ENCODE data around the gene BDH2. TPM values are rescaled to one million over a fixed set of nuclear protein-coding genes. Genes with fewer than 3 reads are reported as not detected.

Gene BDH2
- total RNA-seq, 1 experiment from 2014 or later = 40.2 TPM

GRCh38 chr4:103067841-103068547, 31.6 kb downstream of the BDH2 start:
- H3K79me2 ChIP-seq (ENCODE audit: insufficient read depth, low read length) = no peaks in the 10 kb centered on the region
- H3K14ac ChIP-seq (ENCODE audit: insufficient read depth, low read length) = no peak overlapping the region
- no peak overlapping the region for H3K18ac ChIP-seq (ENCODE audit: insufficient read length, low read depth, low read length)
- H3K9me3 ChIP-seq (ENCODE audit: control insufficient read depth, low read depth, low read length) = no peaks in the 10 kb centered on the region
- no peaks in the 10 kb centered on the region for H4K20me1 ChIP-seq (ENCODE audit: control insufficient read depth, insufficient read depth, insufficient read length)
- Mint-ChIP-seq H3K36me3 (ENCODE audit: insufficient read depth in 1 of 3, low read depth in 3 of 3) (no peaks in the 10 kb centered on the region), H3K4me1 (peaks cover 8 to 10% of the 10 kb centered on the region in 2 experiments), H3K27me3 (ENCODE audit: low read depth) (no peaks in the 10 kb centered on the region), H3K4me3 (no peak overlapping the region), H3K27ac (no peak overlapping the region), H3K9me3 (no peaks in the 10 kb centered on the region)
- no peak overlapping the region for H2AFZ ChIP-seq (ENCODE audit: low read length)
- H3K27ac ChIP-seq (ENCODE audit: insufficient read length, low read depth, low read length) = no peak overlapping the region
- no peak overlapping the region for H2BK5ac ChIP-seq (ENCODE audit: insufficient read length, low read length)
- no peaks in the 10 kb centered on the region for H3K27me3 ChIP-seq (ENCODE audit: insufficient read depth, low read length)
- H3K9ac ChIP-seq (ENCODE audit: extremely low read depth, insufficient read length, low read length) = no peak overlapping the region
- no peak overlapping the region for H2BK120ac ChIP-seq (ENCODE audit: low read depth, low read length, poor library complexity, severe bottlenecking)
- no peak overlapping the region for H2BK15ac ChIP-seq (ENCODE audit: low read depth, low read length)
- no CpG with 5 or more reads among the region's 2 CpGs for WGBS (ENCODE audit: extremely low coverage, insufficient read length, low lambda C conversion rate)
- no peak overlapping the region for H2BK20ac ChIP-seq (ENCODE audit: low read depth, low read length, poor library complexity, severe bottlenecking)
- no peak overlapping the region for H3K56ac ChIP-seq (ENCODE audit: insufficient read length, low read depth, low read length)
- TF ChIP-seq CTCF (conservative IDR thresholded peaks at IDR 0.05) = no peak
- no peak overlapping the region for H4K91ac ChIP-seq (ENCODE audit: insufficient read length, low read depth, low read length)
- no peak overlapping the region for H4K8ac ChIP-seq (replicated peaks; ENCODE audit: insufficient read length, low read depth, low read length)
- H3K4me1 ChIP-seq (ENCODE audit: insufficient read depth, low read length) = no peaks in the 10 kb centered on the region
- H2AK5ac ChIP-seq (ENCODE audit: insufficient read length, low read length) = no peak overlapping the region
- H4K5ac ChIP-seq (ENCODE audit: insufficient read length, low read depth, low read length) = no peak overlapping the region
- no peak overlapping the region for H3K4ac ChIP-seq (ENCODE audit: low read depth, low read length)
- H3K79me1 ChIP-seq (ENCODE audit: insufficient read depth, low read depth, low read length, poor library complexity, severe bottlenecking) = no peaks in the 10 kb centered on the region
- H3K23ac ChIP-seq (ENCODE audit: insufficient read length, low read depth, low read length) = no peak overlapping the region
- H3K23me2 ChIP-seq (ENCODE audit: insufficient read length, low read depth, low read length, poor library complexity, severe bottlenecking) = no peaks in the 10 kb centered on the region
- no peak overlapping the region for H3K4me2 ChIP-seq (ENCODE audit: insufficient read depth, insufficient read length, low read length)
- no peak overlapping the region for H3T11ph ChIP-seq (ENCODE audit: low read length)
- no peak for DNase-seq
- no peak overlapping the region for H2BK12ac ChIP-seq (ENCODE audit: insufficient read length, low read depth, low read length)

Data from H9 (cell line).